ENCODE results near the gene UBE2H.

- no peak for TF ChIP-seq CTCF (IDR thresholded peaks at IDR 0.05; ENCODE audit: low read depth, low read length, missing input control)
- no peak for TF ChIP-seq TAF1 (conservative IDR thresholded peaks at IDR 0.05)
- TF ChIP-seq GABPA (IDR thresholded peaks at IDR 0.05 in 1 of 2, conservative IDR thresholded peaks at IDR 0.05 in 1 of 2) = no peak
- no peak for TF ChIP-seq RXRA (IDR thresholded peaks at IDR 0.05)
- TF ChIP-seq REST (IDR thresholded peaks at IDR 0.05) = no peak
- TF ChIP-seq SP1 (IDR thresholded peaks at IDR 0.05) = no peak
- TF ChIP-seq MAX (IDR thresholded peaks at IDR 0.05) = no peak
- TF ChIP-seq JUND (IDR thresholded peaks at IDR 0.05) = no peak
- no peak for TF ChIP-seq ZBTB33 (IDR thresholded peaks at IDR 0.05)
Observed at GRCh38 chr7:129848436-129848835, 104.3 kb downstream of the UBE2H start.
